Thyroid gland (tissue), 4 donors: Measurements from ENCODE around the gene USP28. TPM values are rescaled to one million over a fixed set of nuclear protein-coding genes. Genes with fewer than 3 reads are reported as not detected.

ENCODE experiments used
- DNase-seq, 2 donors: peaks; one replicate each; pipeline ENCODE4 v3.0.0-alpha.2; 2019
- H3K27ac ChIP-seq, 3 donors: fragments of 200-600 bp; sonication (generic); 1 replicate in 2 of 3; 2 replicates in 1 of 3; pipeline ENCODE4 v1.5.1; 2016 to 2019; ENCODE audit warnings: mild to moderate bottlenecking in 1 of 3, moderate library complexity in 1 of 3
- H3K27me3 ChIP-seq: fragments of 200-600 bp; sonication (generic); one replicate; pipeline ENCODE4 v1.5.1; 2019
- H3K36me3 ChIP-seq, 2 donors: fragments of 200-600 bp; sonication (generic); one replicate each; pipeline ENCODE4 v1.5.1; 2016 to 2019
- H3K4me1 ChIP-seq, 2 donors: fragments of 200-600 bp; sonication (generic); one replicate each; pipeline ENCODE4 v1.5.1; 2017 to 2019
- H3K4me3 ChIP-seq, 3 donors: fragments of 200-600 bp; sonication (generic); replicated peaks in 1 of 3; 1 replicate in 2 of 3; 2 replicates in 1 of 3; pipeline ENCODE4 v1.5.1; 2016; ENCODE audit warnings: mild to moderate bottlenecking in 1 of 3
- H3K9me3 ChIP-seq: fragments of 200-600 bp; sonication (generic); one replicate; pipeline ENCODE4 v1.5.1; 2017
- POLR2A ChIP-seq, 2 donors: fragments of 450-650 bp; IDR thresholded peaks; one replicate each; pipeline ENCODE4 v1.6.1; 2017; ENCODE audit warnings: antibody characterized with exemption in 2 of 2, mild to moderate bottlenecking in 2 of 2, moderate library complexity in 1 of 2
- WGBS, 2 donors: methylation state at CpG; one replicate each; pipeline ENCODE4 v1.1.5; 2017; 5-methylcytosine and 5-hydroxymethylcytosine counted together
- intact Hi-C: fragments of 100-400 bp; cut with DNase I; formaldehyde crosslinking; loops from one replicate; pipeline ENCODE4 v1.15.1; 2023
- total RNA-seq, 4 donors: library from RNA; depleted of rRNA; stranded (reverse); fragments of >200 nt; gene quantifications; one replicate each; pipeline ENCODE4 v1.2.3, GENCODE V29; 2016
- TF ChIP-seq, protein P1 (sequence below), 6 experiments: fragments of 200-600 bp in 3 of 6; fragments of 450-650 bp in 3 of 6; sonication (generic) in 3 of 6; IDR thresholded peaks; one replicate each; pipeline ENCODE4 v1.5.1; 2016 to 2019; ENCODE audit warnings: antibody characterized with exemption in 6 of 6, mild to moderate bottlenecking in 2 of 6, inconsistent platforms in 1 of 6, moderate library complexity in 1 of 6

USP28 gene
- total RNA-seq, 4 donors from 2014 or later: 15.3 to 36.7 (median 26.2) TPM

DNA sequence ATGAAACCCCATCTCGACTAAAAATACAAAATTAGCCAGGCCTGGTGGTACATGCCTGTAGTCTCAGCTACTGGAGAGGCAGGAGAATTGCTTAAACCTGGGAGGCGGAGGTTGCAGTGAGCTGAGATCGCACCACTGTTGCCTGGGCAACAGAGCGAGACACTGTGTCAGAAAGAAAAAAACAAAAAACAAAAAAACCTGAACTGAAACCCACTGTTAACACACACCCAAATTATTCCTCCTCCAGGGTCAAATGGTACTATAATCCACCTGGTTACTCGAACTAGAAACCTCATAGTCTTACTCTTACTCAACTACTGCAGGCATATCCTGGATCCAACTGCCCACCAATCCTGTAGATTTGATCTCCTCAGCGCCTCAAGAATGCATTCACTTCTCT lies 35.5 kb downstream of the USP28 start:
- WGBS, 2 donors: 95 to 96% methylated on average over 6 of the region's 6 CpGs
- TF ChIP-seq, protein P1, sequence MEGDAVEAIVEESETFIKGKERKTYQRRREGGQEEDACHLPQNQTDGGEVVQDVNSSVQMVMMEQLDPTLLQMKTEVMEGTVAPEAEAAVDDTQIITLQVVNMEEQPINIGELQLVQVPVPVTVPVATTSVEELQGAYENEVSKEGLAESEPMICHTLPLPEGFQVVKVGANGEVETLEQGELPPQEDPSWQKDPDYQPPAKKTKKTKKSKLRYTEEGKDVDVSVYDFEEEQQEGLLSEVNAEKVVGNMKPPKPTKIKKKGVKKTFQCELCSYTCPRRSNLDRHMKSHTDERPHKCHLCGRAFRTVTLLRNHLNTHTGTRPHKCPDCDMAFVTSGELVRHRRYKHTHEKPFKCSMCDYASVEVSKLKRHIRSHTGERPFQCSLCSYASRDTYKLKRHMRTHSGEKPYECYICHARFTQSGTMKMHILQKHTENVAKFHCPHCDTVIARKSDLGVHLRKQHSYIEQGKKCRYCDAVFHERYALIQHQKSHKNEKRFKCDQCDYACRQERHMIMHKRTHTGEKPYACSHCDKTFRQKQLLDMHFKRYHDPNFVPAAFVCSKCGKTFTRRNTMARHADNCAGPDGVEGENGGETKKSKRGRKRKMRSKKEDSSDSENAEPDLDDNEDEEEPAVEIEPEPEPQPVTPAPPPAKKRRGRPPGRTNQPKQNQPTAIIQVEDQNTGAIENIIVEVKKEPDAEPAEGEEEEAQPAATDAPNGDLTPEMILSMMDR (IDR thresholded peaks at IDR 0.05): no peak
- TF ChIP-seq POLR2A (IDR thresholded peaks at IDR 0.05): no peak
- no peak overlapping the region for H3K27ac ChIP-seq
- H3K4me1 ChIP-seq: no peaks in the 10 kb centered on the region
- no peaks in the 10 kb centered on the region for H3K27me3 ChIP-seq
- no peak overlapping the region for H3K4me3 ChIP-seq
- DNase-seq: no peak
- no peaks in the 10 kb centered on the region for H3K9me3 ChIP-seq
- peaks cover 0 to 8% of the 10 kb centered on the region in 2 donors for H3K36me3 ChIP-seq
- intact Hi-C loops: no loop called here

DNA sequence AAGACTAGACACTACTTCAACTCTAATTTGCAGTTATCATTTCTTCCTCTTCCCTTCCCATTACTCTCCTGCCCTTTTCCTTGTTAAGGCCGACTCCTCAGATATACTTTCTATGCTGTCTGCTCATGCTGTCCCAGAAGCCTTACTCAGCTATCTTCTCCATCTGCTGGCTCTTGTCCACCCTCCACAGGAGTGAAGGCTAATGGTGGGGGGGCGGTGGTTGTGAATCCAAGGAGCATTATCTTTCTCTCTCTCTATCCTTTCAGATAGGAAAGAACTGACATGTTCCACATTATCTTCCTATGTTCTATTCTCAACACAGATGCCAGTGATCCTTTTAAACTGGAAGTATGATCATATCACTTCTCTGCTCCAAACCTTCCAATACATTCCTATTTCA lies 37.4 kb downstream of the USP28 start:
- Histone ChIP-seq H3K4me3 (no peak overlapping the region), H3K27me3 (no peaks in the 10 kb centered on the region), H3K36me3 (peaks cover 0 to 8% of the 10 kb centered on the region in 2 donors), H3K9me3 (no peaks in the 10 kb centered on the region), H3K27ac (no peak overlapping the region), H3K4me1 (no peaks in the 10 kb centered on the region)
- WGBS, 2 donors: 96 to 98% methylated on average over 2 of the region's 2 CpGs
- no peak for TF ChIP-seq POLR2A (IDR thresholded peaks at IDR 0.05)
- TF ChIP-seq, protein P1 (IDR thresholded peaks at IDR 0.05): no peak
- no peak for DNase-seq
- intact Hi-C loops: no loop called here

DNA sequence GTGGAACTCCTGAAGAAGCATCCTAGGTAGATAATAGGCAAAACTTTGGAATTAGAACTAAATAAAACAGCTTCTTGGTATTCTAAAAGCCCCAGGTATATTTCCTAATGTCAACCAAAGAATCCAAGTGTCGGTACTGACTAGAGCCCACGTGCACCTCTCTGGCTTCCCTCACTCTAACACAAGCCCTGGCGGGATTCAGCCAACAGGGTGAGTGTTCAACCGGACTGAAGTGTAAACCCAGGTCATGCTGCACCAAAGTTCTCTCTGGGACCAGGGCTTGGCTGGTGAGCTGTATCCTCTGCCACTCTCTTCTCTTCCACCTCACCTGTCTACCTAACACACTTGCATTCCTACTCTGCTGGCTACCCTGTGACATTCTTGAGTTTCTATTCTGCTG lies 40.1 kb downstream of the USP28 start:
- DNase-seq: no peak
- intact Hi-C loops: no loop called here
- Histone ChIP-seq H3K27ac (no peak overlapping the region), H3K4me3 (no peak overlapping the region), H3K4me1 (no peaks in the 10 kb centered on the region), H3K36me3 (peaks cover 0 to under 1% of the 10 kb centered on the region in 2 donors), H3K27me3 (no peaks in the 10 kb centered on the region), H3K9me3 (no peaks in the 10 kb centered on the region)
- TF ChIP-seq, protein P1 (IDR thresholded peaks at IDR 0.05): no peak
- no peak for TF ChIP-seq POLR2A (IDR thresholded peaks at IDR 0.05)
- 91 to 94% methylated on average over 4 of the region's 4 CpGs for WGBS, 2 donors

DNA sequence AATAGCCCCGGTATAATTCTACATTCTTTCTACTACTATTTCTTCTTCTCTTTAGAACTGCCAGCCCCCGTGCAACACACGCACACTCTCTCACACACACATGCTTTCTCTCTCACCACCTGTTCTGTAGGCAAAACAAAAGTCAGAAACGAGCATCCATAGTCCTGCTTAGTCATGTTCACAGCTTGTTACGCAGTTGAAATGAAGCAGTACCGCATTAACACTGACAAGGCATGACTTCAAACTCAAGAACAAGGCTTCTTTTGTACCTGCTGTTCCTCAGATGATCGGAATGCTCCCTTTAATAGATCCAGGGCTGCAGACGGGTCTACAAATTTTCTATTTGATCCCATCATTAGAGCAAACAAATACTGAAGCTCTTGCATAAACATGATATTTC lies 42.2 kb downstream of the USP28 start:
- Histone ChIP-seq H3K36me3 (peaks cover 0 to 7% of the 10 kb centered on the region in 2 donors), H3K4me1 (no peaks in the 10 kb centered on the region), H3K4me3 (no peak overlapping the region), H3K27ac (no peak overlapping the region), H3K27me3 (no peaks in the 10 kb centered on the region), H3K9me3 (no peaks in the 10 kb centered on the region)
- intact Hi-C loops: no loop called here
- TF ChIP-seq, protein P1 (IDR thresholded peaks at IDR 0.05): no peak
- TF ChIP-seq POLR2A (IDR thresholded peaks at IDR 0.05): no peak
- 92 to 94% methylated on average over 8 of the region's 8 CpGs for WGBS, 2 donors
- DNase-seq: no peak

DNA sequence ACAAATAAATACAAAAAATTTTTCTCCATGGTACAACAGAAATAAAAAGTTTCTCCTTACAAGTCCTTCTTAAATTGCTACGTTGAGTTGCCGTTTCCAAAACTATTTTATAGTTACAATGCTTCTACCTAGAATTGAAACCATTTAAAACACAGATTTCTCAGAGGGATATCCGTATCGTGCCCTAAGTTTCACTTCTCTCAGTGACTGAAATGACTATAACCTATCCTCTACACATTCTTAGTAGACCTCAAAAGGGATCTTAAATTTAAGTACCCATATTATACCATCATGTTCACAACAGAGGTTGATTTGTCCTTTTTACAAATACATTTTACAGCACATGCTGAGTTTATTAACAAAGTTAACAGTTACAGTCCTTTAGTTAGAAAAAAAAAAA lies 44.1 kb downstream of the USP28 start:
- H3K27me3 ChIP-seq: no peaks in the 10 kb centered on the region
- TF ChIP-seq, protein P1 (IDR thresholded peaks at IDR 0.05): no peak
- intact Hi-C loops: no loop called here
- 93 to 98% methylated on average over 4 of the region's 4 CpGs for WGBS, 2 donors
- peaks cover 4 to 9% of the 10 kb centered on the region in 2 donors for H3K36me3 ChIP-seq
- no peaks in the 10 kb centered on the region for H3K9me3 ChIP-seq
- no peak overlapping the region for H3K27ac ChIP-seq
- H3K4me1 ChIP-seq: no peaks in the 10 kb centered on the region
- no peak for DNase-seq
- H3K4me3 ChIP-seq: no peak overlapping the region
